Stomach (tissue), 4 donors: ENCODE results near the gene EIF3J.

Experiments used
- CTCF ChIP-seq, 7 experiments: fragments of 450-650 bp in 4 of 7; fragments of 200-600 bp in 3 of 7; sonication (generic) in 3 of 7; IDR thresholded peaks; one replicate each; pipeline ENCODE4 v1.5.1; 2016 to 2019; ENCODE audit warnings: antibody characterized with exemption in 7 of 7, control low read depth in 2 of 7, mild to moderate bottlenecking in 1 of 7
- EP300 ChIP-seq: sonication (generic); formaldehyde crosslinking; IDR thresholded peaks from one replicate; pipeline ENCODE4 v1.6.1; 2017; ENCODE audit warnings: antibody characterized with exemption
- POLR2A ChIP-seq, 4 donors: fragments of 450-650 bp; IDR thresholded peaks; one replicate each; pipeline ENCODE4 v1.6.1; 2016; ENCODE audit warnings: antibody characterized with exemption in 4 of 4, control low read depth in 2 of 4, mild to moderate bottlenecking in 1 of 4, moderate library complexity in 1 of 4

GRCh38 chr15:44554934-44555723, 18.2 kb downstream of the EIF3J start:
- TF ChIP-seq EP300 (no peak), POLR2A (IDR thresholded peaks at IDR 0.05) (no peak), CTCF (IDR thresholded peaks at IDR 0.05) (no peak)
